ENCODE data around the gene NDUFA3.
"Not testable (repeated sequence)": the region's sequence is repeated elsewhere in the genome, so short reads cannot be mapped to it uniquely, and the experiment has no call there.

The NDUFA3 gene

GRCh38 chr19:54102421-54103169 lies at the start of gene NDUFA3:
Gene NDUFA3 (plus strand): TSS chr19:54102855. CDS start chr19:54102879, 24 bp downstream.
- peak; percentile 76 to 99 (median 96) for DNase-seq

GRCh38 chr19:54062643-54063042 lies 40.0 kb upstream of the NDUFA3 start:
- DNase-seq = no peak

- no peak for DNase-seq
Observed at GRCh38 chr19:54063350-54064116, 39.1 kb upstream of the NDUFA3 start, which contains the start of gene VSTM1. Gene VSTM1 (minus strand): TSS chr19:54063897. CDS start chr19:54063777, 120 bp downstream.

- DNase-seq = no peak
Observed at GRCh38 chr19:54069470-54069869, 33.2 kb upstream of the NDUFA3 start.

GRCh38 chr19:54073829-54074228 lies 28.8 kb upstream of the NDUFA3 start:
- DNase-seq = no peak

GRCh38 chr19:54074851-54075250 lies 27.8 kb upstream of the NDUFA3 start:
- no peak for DNase-seq

GRCh38 chr19:54077334-54077733 lies 25.3 kb upstream of the NDUFA3 start:
- DNase-seq = no peak

- no peak for DNase-seq
Observed at GRCh38 chr19:54081032-54081431, 21.6 kb upstream of the NDUFA3 start, which contains the start of gene TARM1. Gene TARM1 (minus strand): TSS chr19:54081365. CDS start chr19:54081340, 25 bp downstream.

- no peak for DNase-seq
Observed at GRCh38 chr19:54084410-54084809, 18.2 kb upstream of the NDUFA3 start.

- no peak for DNase-seq
Observed at GRCh38 chr19:54094426-54095000, 8.1 kb upstream of the NDUFA3 start.

- DNase-seq = no peak
Observed at GRCh38 chr19:54095136-54095858, 7.4 kb upstream of the NDUFA3 start.

GRCh38 chr19:54095859-54096616 lies 6.6 kb upstream of the NDUFA3 start:
- DNase-seq = peak in 2 of 56 donors; percentile 5 to 8

- no peak for DNase-seq
Observed at GRCh38 chr19:54096617-54097106, 6.0 kb upstream of the NDUFA3 start.

GRCh38 chr19:54099190-54099902 lies 3.3 kb upstream of the NDUFA3 start:
- DNase-seq = no peak

GRCh38 chr19:54099903-54100255 lies 2.8 kb upstream of the NDUFA3 start:
- not testable (repeated sequence) for DNase-seq

GRCh38 chr19:54100561-54100960 lies 2.1 kb upstream of the NDUFA3 start, which contains the start of gene OSCAR:
Gene OSCAR (minus strand): TSS chr19:54100803. CDS start chr19:54100792, 11 bp downstream.
- peak in 6 of 56 donors; percentile 3 to 33 (median 10) for DNase-seq

GRCh38 chr19:54104998-54105715 lies 2.5 kb downstream of the NDUFA3 start:
- no peak for DNase-seq

GRCh38 chr19:54105796-54106195 lies 3.1 kb downstream of the NDUFA3 start:
- no peak for DNase-seq

- DNase-seq = no peak
Observed at GRCh38 chr19:54106716-54107115, 4.1 kb downstream of the NDUFA3 start.
